CD14-positive monocyte (primary cell): Measurements from ENCODE around the gene TEX54. TPM values are rescaled to one million over a fixed set of nuclear protein-coding genes. Genes with fewer than 3 reads are reported as not detected.

Source experiments
- DNase-seq, 3 donors: peaks; one replicate each; pipeline ENCODE4 v3.0.0-alpha.2; 2011 to 2022
- H2AFZ ChIP-seq: 2 replicates; pipeline ENCODE4 v1.6.0; 2012; ENCODE audit warnings: mild to moderate bottlenecking, low read depth, low read length, inconsistent platforms; ENCODE audit not compliant: insufficient read depth, poor library complexity, severe bottlenecking
- H3K27ac ChIP-seq, 2 donors: 1 replicate in 1 of 2; 2 replicates in 1 of 2; pipeline ENCODE4 v1.5.1; 2012 to 2013; ENCODE audit warnings: low read length in 2 of 2, control low read depth in 1 of 2, inconsistent platforms in 1 of 2, low read depth in 1 of 2, mild to moderate bottlenecking in 1 of 2
- H3K27me3 ChIP-seq, 2 donors: one replicate each; pipeline versions ENCODE4 v1.6.0 to v1.6.1; 2011 to 2013; ENCODE audit warnings: low read length in 2 of 2; ENCODE audit not compliant: control insufficient read depth in 2 of 2, insufficient read depth in 2 of 2
- H3K36me3 ChIP-seq, 2 donors: replicated peaks in 1 of 2; 1 replicate in 1 of 2; 2 replicates in 1 of 2; pipeline versions ENCODE4 v1.5.1 to v1.6.1; 2012 to 2013; ENCODE audit warnings: low read length in 2 of 2, control low read depth in 1 of 2, inconsistent platforms in 1 of 2, mild to moderate bottlenecking in 1 of 2; ENCODE audit not compliant: insufficient read depth in 2 of 2, control insufficient read depth in 1 of 2
- H3K4me1 ChIP-seq, 2 donors: 1 replicate in 1 of 2; 2 replicates in 1 of 2; pipeline versions ENCODE4 v1.5.1 to v1.6.1; 2012 to 2013; ENCODE audit warnings: low read length in 2 of 2, control low read depth in 1 of 2, inconsistent platforms in 1 of 2, mild to moderate bottlenecking in 1 of 2, moderate library complexity in 1 of 2; ENCODE audit not compliant: insufficient read depth in 2 of 2, control insufficient read depth in 1 of 2
- H3K4me2 ChIP-seq: replicated peaks from 2 replicates; pipeline ENCODE3; 2012; ENCODE audit warnings: low read length, moderate library complexity, mild to moderate bottlenecking; ENCODE audit not compliant: poor library complexity, severe bottlenecking; ENCODE audit errors: extremely low read depth
- H3K4me3 ChIP-seq, 3 experiments: fragments of 200-600 bp in 1 of 3; sonication (generic) in 1 of 3; replicated peaks in 1 of 3; 1 replicate in 2 of 3; 2 replicates in 1 of 3; pipeline ENCODE4 v1.5.1; 2011 to 2013; ENCODE audit warnings: low read length in 3 of 3, mild to moderate bottlenecking in 3 of 3, control low read depth in 2 of 3, low read depth in 2 of 3, inconsistent platforms in 1 of 3, moderate library complexity in 1 of 3
- H3K79me2 ChIP-seq: 2 replicates; pipeline ENCODE4 v1.6.0; 2012; ENCODE audit warnings: mild to moderate bottlenecking, control low read depth, inconsistent platforms, low read length, moderate library complexity; ENCODE audit not compliant: insufficient read depth
- H3K9ac ChIP-seq: 2 replicates; pipeline ENCODE4 v1.6.0; 2017; ENCODE audit warnings: low read length, mild to moderate bottlenecking; ENCODE audit not compliant: insufficient read depth, poor library complexity, severe bottlenecking
- H3K9me3 ChIP-seq, 2 donors: replicated peaks in 1 of 2; 1 replicate in 1 of 2; 2 replicates in 1 of 2; pipeline versions ENCODE4 v1.5.1 to v1.6.1; 2012 to 2013; ENCODE audit warnings: low read length in 2 of 2, control low read depth in 1 of 2; ENCODE audit not compliant: control insufficient read depth in 1 of 2, insufficient read depth in 1 of 2
- H4K20me1 ChIP-seq: 2 replicates; pipeline ENCODE4 v1.6.0; 2012; ENCODE audit warnings: mild to moderate bottlenecking, low read length, control low read depth, moderate library complexity; ENCODE audit not compliant: insufficient read depth
- H3K27ac Mint-ChIP-seq, 7 donors: one replicate each; pipeline ENCODE4 v1.8.0; 2020; ENCODE audit warnings: mild to moderate bottlenecking in 7 of 7, mixed read lengths in 7 of 7, moderate library complexity in 6 of 7, inconsistent platforms in 2 of 7
- H3K27me3 Mint-ChIP-seq, 3 donors: one replicate each; pipeline ENCODE4 v1.8.0; 2021 to 2022; ENCODE audit warnings: low read depth in 3 of 3, mild to moderate bottlenecking in 3 of 3, mixed read lengths in 3 of 3, moderate library complexity in 3 of 3, inconsistent platforms in 1 of 3
- H3K36me3 Mint-ChIP-seq, 2 donors: one replicate each; pipeline ENCODE4 v1.8.0; 2020; ENCODE audit warnings: mixed read lengths in 2 of 2, inconsistent platforms in 1 of 2, mild to moderate bottlenecking in 1 of 2
- H3K4me1 Mint-ChIP-seq: one replicate; pipeline ENCODE4 v1.8.0; 2020; ENCODE audit warnings: mild to moderate bottlenecking, mixed read lengths
- H3K4me3 Mint-ChIP-seq, 2 donors: one replicate each; pipeline ENCODE4 v1.8.0; 2020; ENCODE audit warnings: mild to moderate bottlenecking in 2 of 2, mixed read lengths in 2 of 2, moderate library complexity in 1 of 2
- H3K9me3 Mint-ChIP-seq, 7 donors: one replicate each; pipeline ENCODE4 v1.8.0; 2020 to 2022; ENCODE audit warnings: mixed read lengths in 7 of 7, mild to moderate bottlenecking in 6 of 7, moderate library complexity in 6 of 7, inconsistent platforms in 2 of 7
- WGBS: methylation state at CpG from one replicate; pipeline ENCODE4 v1.1.5; 2013; ENCODE audit warnings: missing lambda C conversion rate; ENCODE audit not compliant: insufficient coverage; 5-methylcytosine and 5-hydroxymethylcytosine counted together
- intact Hi-C, 2 donors: fragments of 100-400 bp; cut with micrococcal nuclease; formaldehyde crosslinking; loops; one replicate each; pipeline versions ENCODE4 v1.15.0 to v1.15.1; 2023
- polyA plus RNA-seq, 3 donors: library from polyadenylated mRNA; depleted of rRNA in 1 of 3; unstranded in 2 of 3; stranded (reverse) in 1 of 3; fragments of 300-500 nt in 2 of 3; fragments of >200 nt in 1 of 3; fragmentation: Illumina TruSeq in 2 of 3; gene quantifications; 1 replicate in 2 of 3; 2 replicates in 1 of 3; pipeline ENCODE4 v1.2.3, GENCODE V29; 2012 to 2021
- TF ChIP-seq, protein P1 (sequence below): fragments of 200-600 bp; IDR thresholded peaks from one replicate; pipeline ENCODE4 v1.8.0; 2022; ENCODE audit warnings: antibody characterized with exemption, mild to moderate bottlenecking

The TEX54 gene
- polyA plus RNA-seq, 3 donors: 0.74 TPM; not detected in 2

- Histone ChIP-seq H3K79me2 (peaks cover 16% of the 10 kb centered on the region), H3K9ac (peak overlapping the region; percentile 56), H3K4me1 (peaks cover 34 to 42% of the 10 kb centered on the region in 2 donors), H3K27ac (peak overlapping the region; percentile 84 to 90), H4K20me1 (no peaks in the 10 kb centered on the region), H3K9me3 (no peaks in the 10 kb centered on the region), H3K4me3 (peak overlapping the region in 2 of 3 experiments; percentile 21 to 66), H3K36me3 (peaks cover 25 to 30% of the 10 kb centered on the region in 2 donors), H2AFZ (no peak overlapping the region), H3K4me2 (peak overlapping the region; percentile 62), H3K27me3 (no peaks in the 10 kb centered on the region)
- intact Hi-C loops: no loop called here
- H3K4me3 Mint-ChIP-seq: peak overlapping the region; percentile 61 to 84
- DNase-seq: peak; percentile 86 to 90 (median 87)
- WGBS: 0% methylated on average over 1 of the region's 8 CpGs
- no peaks in the 10 kb centered on the region for H3K9me3 Mint-ChIP-seq
- TF ChIP-seq, protein P1, sequence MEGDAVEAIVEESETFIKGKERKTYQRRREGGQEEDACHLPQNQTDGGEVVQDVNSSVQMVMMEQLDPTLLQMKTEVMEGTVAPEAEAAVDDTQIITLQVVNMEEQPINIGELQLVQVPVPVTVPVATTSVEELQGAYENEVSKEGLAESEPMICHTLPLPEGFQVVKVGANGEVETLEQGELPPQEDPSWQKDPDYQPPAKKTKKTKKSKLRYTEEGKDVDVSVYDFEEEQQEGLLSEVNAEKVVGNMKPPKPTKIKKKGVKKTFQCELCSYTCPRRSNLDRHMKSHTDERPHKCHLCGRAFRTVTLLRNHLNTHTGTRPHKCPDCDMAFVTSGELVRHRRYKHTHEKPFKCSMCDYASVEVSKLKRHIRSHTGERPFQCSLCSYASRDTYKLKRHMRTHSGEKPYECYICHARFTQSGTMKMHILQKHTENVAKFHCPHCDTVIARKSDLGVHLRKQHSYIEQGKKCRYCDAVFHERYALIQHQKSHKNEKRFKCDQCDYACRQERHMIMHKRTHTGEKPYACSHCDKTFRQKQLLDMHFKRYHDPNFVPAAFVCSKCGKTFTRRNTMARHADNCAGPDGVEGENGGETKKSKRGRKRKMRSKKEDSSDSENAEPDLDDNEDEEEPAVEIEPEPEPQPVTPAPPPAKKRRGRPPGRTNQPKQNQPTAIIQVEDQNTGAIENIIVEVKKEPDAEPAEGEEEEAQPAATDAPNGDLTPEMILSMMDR: no peak
- H3K27me3 Mint-ChIP-seq: no peaks in the 10 kb centered on the region
- H3K36me3 Mint-ChIP-seq: peaks cover 23 to 56% of the 10 kb centered on the region in 2 donors
- peak overlapping the region; percentile 93 to 98 (median 97) for H3K27ac Mint-ChIP-seq
- H3K4me1 Mint-ChIP-seq: peaks cover 27% of the 10 kb centered on the region
These were observed 16.1 kb downstream of the TEX54 start for GRCh38 chr11:62816557-62816956.

DNA sequence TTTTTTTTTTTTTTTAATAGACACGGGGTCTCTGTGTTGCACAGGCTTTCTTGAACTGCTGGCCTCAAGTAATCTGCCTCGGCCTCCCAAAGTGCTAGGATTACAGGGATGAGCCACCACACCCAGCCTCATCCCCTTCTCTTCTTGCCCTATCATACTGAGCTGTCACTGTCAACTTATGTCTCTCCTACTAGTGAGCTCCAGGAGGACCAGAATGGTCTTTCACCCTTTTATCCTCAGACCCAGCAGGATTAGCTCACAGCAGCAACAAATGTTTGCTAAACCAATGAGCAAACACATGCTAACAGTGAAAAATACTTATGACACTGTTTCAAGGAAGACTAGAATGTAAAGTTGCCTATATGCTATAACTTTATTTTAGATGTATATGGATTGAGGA lies 21.0 kb downstream of the TEX54 start:
- H4K20me1 ChIP-seq: no peaks in the 10 kb centered on the region
- H3K79me2 ChIP-seq: peaks cover 6% of the 10 kb centered on the region
- H3K9me3 ChIP-seq: no peaks in the 10 kb centered on the region
- H3K27ac ChIP-seq: no peak overlapping the region
- WGBS: 100% methylated on average over 1 of the region's 2 CpGs
- peaks cover 38 to 45% of the 10 kb centered on the region in 2 donors for H3K4me1 ChIP-seq
- Mint-ChIP-seq H3K36me3 (peaks cover 10 to 29% of the 10 kb centered on the region in 2 donors), H3K27me3 (peaks cover 0 to 3% (median 2%) of the 10 kb centered on the region in 3 donors), H3K4me3 (no peak overlapping the region), H3K9me3 (no peaks in the 10 kb centered on the region), H3K27ac (peak overlapping the region in 1 of 7 donors; percentile 48), H3K4me1 (peaks cover 33% of the 10 kb centered on the region)
- H3K4me3 ChIP-seq: no peak overlapping the region
- H3K36me3 ChIP-seq: peaks cover 0 to 3% of the 10 kb centered on the region in 2 donors
- TF ChIP-seq, protein P1: no peak
- H3K9ac ChIP-seq: no peak overlapping the region
- DNase-seq: no peak
- intact Hi-C loops: no loop called here
- no peaks in the 10 kb centered on the region for H3K27me3 ChIP-seq
- no peak overlapping the region for H3K4me2 ChIP-seq
- no peak overlapping the region for H2AFZ ChIP-seq
